ENCODE results near the gene PCSK6. TPM values are rescaled to one million over a fixed set of nuclear protein-coding genes. Genes with fewer than 3 reads are reported as not detected.

PCSK6 gene
- total RNA-seq, 1 experiment from 2014 or later, result 3.7 TPM

DNA sequence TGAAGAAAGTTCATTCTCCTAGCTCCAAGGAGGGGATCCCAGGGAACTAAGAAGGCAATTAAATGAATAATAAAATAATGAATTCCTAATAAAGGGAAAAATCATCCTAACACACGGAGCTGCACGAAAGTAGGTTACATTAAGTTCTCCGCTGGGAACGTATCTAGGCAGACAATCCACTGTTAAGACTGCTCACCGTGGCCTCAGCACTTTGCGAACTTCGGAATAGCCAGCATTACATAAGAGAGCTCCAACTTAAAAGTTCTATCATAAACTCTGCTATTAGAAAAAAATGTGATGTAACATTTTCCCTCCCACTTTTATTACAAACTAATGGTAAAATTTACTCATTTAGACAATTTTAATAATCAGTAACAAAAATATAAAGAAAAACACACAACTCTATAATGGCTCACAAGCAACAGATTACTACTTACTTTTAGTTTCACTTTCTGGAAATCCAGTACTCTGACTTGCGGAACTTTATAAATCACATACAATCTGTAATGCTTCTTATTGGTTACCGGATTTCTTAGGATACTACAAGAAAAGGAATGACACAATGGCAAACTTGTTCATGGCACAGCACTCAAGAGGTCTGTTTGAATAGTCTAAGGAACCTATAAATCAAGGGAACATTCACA lies 202.9 kb downstream of the PCSK6 start:
- CTCF ChIA-PET, result no interaction called here
- BruUV-seq (replicated peaks), result no TSS peak

DNA sequence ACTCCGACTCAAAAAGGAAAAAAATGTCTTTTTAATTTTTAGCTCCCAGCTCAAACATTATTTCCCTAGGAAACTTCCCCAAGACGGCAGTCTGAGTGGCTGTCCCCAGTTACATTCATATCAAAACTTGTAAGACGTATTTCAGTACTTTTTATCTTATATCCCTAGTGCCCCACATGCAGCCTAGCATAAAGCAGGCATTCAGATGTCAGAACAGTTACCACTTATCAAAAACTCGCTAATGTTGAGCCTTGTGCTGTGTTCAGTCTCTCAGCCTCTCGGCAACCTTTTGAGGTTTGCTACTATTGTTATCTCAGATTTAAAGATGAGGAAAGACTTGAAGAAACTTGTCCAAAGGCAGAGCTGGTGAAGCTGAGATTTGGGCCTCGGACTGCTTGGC lies 205.6 kb downstream of the PCSK6 start:
- ChIA-PET POLR2A (ENCODE audit: unreplicated experiment) (no interaction called here), CTCF (no interaction called here)
- Histone ChIP-seq H3F3A (ENCODE audit: low read length, unreplicated experiment) (no peaks in the 10 kb centered on the region), H3K27ac (ENCODE audit: low read length) (no peak overlapping the region), H3K4me1 (ENCODE audit: insufficient read depth, low read length) (no peaks in the 10 kb centered on the region), H3K36me3 (ENCODE audit: low read depth, low read length) (peaks cover 55% of the 10 kb centered on the region), H3K9me3 (ENCODE audit: low read length) (no peaks in the 10 kb centered on the region), H3K79me2 (ENCODE audit: low read length) (peaks cover 16% of the 10 kb centered on the region), H3K4me2 (ENCODE audit: low read length) (no peak overlapping the region), H4K20me1 (ENCODE audit: low read length) (peaks cover 11% of the 10 kb centered on the region), H3K9ac (ENCODE audit: low read length) (no peak overlapping the region), H3K4me3 (ENCODE audit: low read length) (no peak overlapping the region), H3K9me2 (replicated peaks; ENCODE audit: low read length) (no peaks in the 10 kb centered on the region), H3K27me3 (ENCODE audit: low read length) (no peaks in the 10 kb centered on the region), H2AFZ (ENCODE audit: low read length) (no peak overlapping the region)
- intact Hi-C loops (cut with micrococcal nuclease), result no loop called here
- no peak for ATAC-seq
- TF ChIP-seq EZH2 (IDR thresholded peaks at IDR 0.05; ENCODE audit: low read length, unreplicated experiment) (no peak), EZH2phosphoT487 (IDR thresholded peaks at IDR 0.05; ENCODE audit: borderline replicate concordance, low read length) (no peak)
- TF ChIP-seq, protein P1, sequence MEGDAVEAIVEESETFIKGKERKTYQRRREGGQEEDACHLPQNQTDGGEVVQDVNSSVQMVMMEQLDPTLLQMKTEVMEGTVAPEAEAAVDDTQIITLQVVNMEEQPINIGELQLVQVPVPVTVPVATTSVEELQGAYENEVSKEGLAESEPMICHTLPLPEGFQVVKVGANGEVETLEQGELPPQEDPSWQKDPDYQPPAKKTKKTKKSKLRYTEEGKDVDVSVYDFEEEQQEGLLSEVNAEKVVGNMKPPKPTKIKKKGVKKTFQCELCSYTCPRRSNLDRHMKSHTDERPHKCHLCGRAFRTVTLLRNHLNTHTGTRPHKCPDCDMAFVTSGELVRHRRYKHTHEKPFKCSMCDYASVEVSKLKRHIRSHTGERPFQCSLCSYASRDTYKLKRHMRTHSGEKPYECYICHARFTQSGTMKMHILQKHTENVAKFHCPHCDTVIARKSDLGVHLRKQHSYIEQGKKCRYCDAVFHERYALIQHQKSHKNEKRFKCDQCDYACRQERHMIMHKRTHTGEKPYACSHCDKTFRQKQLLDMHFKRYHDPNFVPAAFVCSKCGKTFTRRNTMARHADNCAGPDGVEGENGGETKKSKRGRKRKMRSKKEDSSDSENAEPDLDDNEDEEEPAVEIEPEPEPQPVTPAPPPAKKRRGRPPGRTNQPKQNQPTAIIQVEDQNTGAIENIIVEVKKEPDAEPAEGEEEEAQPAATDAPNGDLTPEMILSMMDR (conservative IDR thresholded peaks at IDR 0.05; ENCODE audit: low read depth, low read length), result no peak
- no peak for DNase-seq
- BruUV-seq (replicated peaks), result no TSS peak

More for the DNA sequence above, 202.9 kb downstream of the PCSK6 start:
- Histone ChIP-seq H2AFZ (ENCODE audit: low read length) (no peak overlapping the region), H3K4me1 (ENCODE audit: insufficient read depth, low read length) (no peaks in the 10 kb centered on the region), H3K36me3 (ENCODE audit: low read depth, low read length) (peaks cover 71% of the 10 kb centered on the region), H3K27ac (ENCODE audit: low read length) (no peak overlapping the region), H3K4me3 (ENCODE audit: low read length) (no peak overlapping the region), H3F3A (ENCODE audit: low read length, unreplicated experiment) (no peaks in the 10 kb centered on the region), H3K4me2 (ENCODE audit: low read length) (no peak overlapping the region), H3K79me2 (ENCODE audit: low read length) (peaks cover 40% of the 10 kb centered on the region), H3K9me3 (ENCODE audit: low read length) (no peaks in the 10 kb centered on the region), H3K27me3 (ENCODE audit: low read length) (no peaks in the 10 kb centered on the region), H3K9me2 (replicated peaks; ENCODE audit: low read length) (no peaks in the 10 kb centered on the region), H4K20me1 (ENCODE audit: low read length) (peaks cover 25% of the 10 kb centered on the region), H3K9ac (ENCODE audit: low read length) (no peak overlapping the region)
- POLR2A ChIA-PET (ENCODE audit: unreplicated experiment), result no interaction called here
- DNase-seq (no peak), ATAC-seq (no peak)
- intact Hi-C loops (cut with micrococcal nuclease), result no loop called here
- TF ChIP-seq EZH2phosphoT487 (IDR thresholded peaks at IDR 0.05; ENCODE audit: borderline replicate concordance, low read length) (no peak), EZH2 (IDR thresholded peaks at IDR 0.05; ENCODE audit: low read length, unreplicated experiment) (no peak)
- TF ChIP-seq, protein P1 (conservative IDR thresholded peaks at IDR 0.05; ENCODE audit: low read depth, low read length), result no peak

DNA sequence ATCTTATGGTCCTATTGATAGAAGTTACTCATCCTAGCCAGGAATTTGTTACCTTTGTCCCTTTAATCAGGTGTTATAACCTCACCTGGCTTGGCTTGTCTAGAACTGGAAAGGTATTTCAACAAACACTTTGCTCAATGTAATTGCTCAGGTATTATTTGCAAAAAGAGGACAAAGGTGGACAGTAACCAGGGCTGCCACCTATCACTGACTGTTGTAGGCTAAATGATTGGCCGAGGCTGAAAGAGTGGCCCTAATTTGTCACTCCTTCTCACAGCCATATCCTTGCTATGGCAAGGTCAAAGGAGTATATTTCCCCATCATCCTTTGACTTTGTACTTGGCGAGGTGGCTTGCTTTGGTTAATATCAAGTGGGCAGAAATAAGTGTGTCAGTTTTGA lies 209.5 kb downstream of the PCSK6 start:
- H3K79me2 ChIP-seq (ENCODE audit: low read length), result peaks cover 21% of the 10 kb centered on the region
- no peak overlapping the region for H2AFZ ChIP-seq (ENCODE audit: low read length)
- H3K27me3 ChIP-seq (ENCODE audit: low read length), result no peaks in the 10 kb centered on the region
- H4K20me1 ChIP-seq (ENCODE audit: low read length), result no peaks in the 10 kb centered on the region
- H3K27ac ChIP-seq (ENCODE audit: low read length), result no peak overlapping the region
- H3K4me1 ChIP-seq (ENCODE audit: insufficient read depth, low read length), result 0 out of 2 replicates have a peak, but pooled peaks cover 13% of the 10 kb centered on the region
- TF ChIP-seq, protein P1 (conservative IDR thresholded peaks at IDR 0.05; ENCODE audit: low read depth, low read length), result no peak
- TF ChIP-seq EZH2 (IDR thresholded peaks at IDR 0.05; ENCODE audit: low read length, unreplicated experiment), result no peak
- no peak for TF ChIP-seq EZH2phosphoT487 (IDR thresholded peaks at IDR 0.05; ENCODE audit: borderline replicate concordance, low read length)
- POLR2A ChIA-PET (ENCODE audit: unreplicated experiment), result interaction anchor here (0.7 kb wide), 1 partner anchor 115 kb away, joined by 5 read pairs; no protein-coding TSS in a partner anchor
- no peaks in the 10 kb centered on the region for H3K9me2 ChIP-seq (replicated peaks; ENCODE audit: low read length)
- no peak overlapping the region for H3K4me2 ChIP-seq (ENCODE audit: low read length)
- H3K4me3 ChIP-seq (ENCODE audit: low read length), result no peak overlapping the region
- H3F3A ChIP-seq (ENCODE audit: low read length, unreplicated experiment), result no peaks in the 10 kb centered on the region
- DNase-seq (no peak), ATAC-seq (no peak)
- CTCF ChIA-PET, result no interaction called here
- no peak overlapping the region for H3K9ac ChIP-seq (ENCODE audit: low read length)
- intact Hi-C loops (cut with micrococcal nuclease), result no loop called here
- no TSS peak for BruUV-seq (replicated peaks)
- H3K36me3 ChIP-seq (ENCODE audit: low read depth, low read length), result peaks cover 29% of the 10 kb centered on the region
- H3K9me3 ChIP-seq (ENCODE audit: low read length), result no peaks in the 10 kb centered on the region

Data from PC-3 (cell line).